Measurements from ENCODE around the gene CCDC149.

The CCDC149 gene

DNA sequence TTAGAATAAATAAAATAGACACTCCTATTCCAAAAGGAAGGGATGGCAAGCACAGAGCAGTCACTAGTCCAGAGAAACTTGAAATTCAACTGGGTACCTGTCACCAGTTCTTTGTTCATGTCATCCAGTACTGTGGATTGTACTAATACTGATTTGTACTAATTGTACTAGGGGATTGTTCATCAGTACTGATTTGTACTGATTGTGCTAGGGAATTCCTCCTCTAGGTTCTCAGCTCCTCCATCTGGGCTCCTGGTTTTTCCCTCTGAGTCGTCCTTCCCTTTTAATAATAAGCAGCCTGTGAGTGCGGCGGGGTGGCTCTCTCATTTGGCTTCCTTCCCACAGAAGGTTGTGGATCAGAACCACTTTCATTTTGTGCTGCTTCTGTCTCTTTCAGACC, 148.5 kb downstream of the CCDC149 start:
- Histone ChIP-seq H3F3A (ENCODE audit: insufficient read depth) (no peaks in the 10 kb centered on the region), H3K36me3 (ENCODE audit: low read length) (no peaks in the 10 kb centered on the region), H3K27me3 (ENCODE audit: low read length) (no peaks in the 10 kb centered on the region), H3K79me2 (ENCODE audit: insufficient read depth, low read length) (no peaks in the 10 kb centered on the region), H3K9me2 (replicated peaks; ENCODE audit: insufficient read depth, low read length) (no peaks in the 10 kb centered on the region), H3K9ac (ENCODE audit: low read length) (no peak overlapping the region), H3K4me2 (ENCODE audit: low read depth, low read length, poor library complexity, severe bottlenecking) (no peak overlapping the region), H3K27ac (ENCODE audit: low read depth, low read length) (no peak overlapping the region), H2AFZ (ENCODE audit: low read depth, low read length, severe bottlenecking) (no peak overlapping the region), H3K9me3 (ENCODE audit: insufficient read depth, low read length) (no peaks in the 10 kb centered on the region), H3K4me3 (ENCODE audit: insufficient read depth, low read length, poor library complexity, severe bottlenecking) (no peak overlapping the region), H4K20me1 (ENCODE audit: low read depth, low read length) (no peaks in the 10 kb centered on the region)
- TF ChIP-seq, protein P1, sequence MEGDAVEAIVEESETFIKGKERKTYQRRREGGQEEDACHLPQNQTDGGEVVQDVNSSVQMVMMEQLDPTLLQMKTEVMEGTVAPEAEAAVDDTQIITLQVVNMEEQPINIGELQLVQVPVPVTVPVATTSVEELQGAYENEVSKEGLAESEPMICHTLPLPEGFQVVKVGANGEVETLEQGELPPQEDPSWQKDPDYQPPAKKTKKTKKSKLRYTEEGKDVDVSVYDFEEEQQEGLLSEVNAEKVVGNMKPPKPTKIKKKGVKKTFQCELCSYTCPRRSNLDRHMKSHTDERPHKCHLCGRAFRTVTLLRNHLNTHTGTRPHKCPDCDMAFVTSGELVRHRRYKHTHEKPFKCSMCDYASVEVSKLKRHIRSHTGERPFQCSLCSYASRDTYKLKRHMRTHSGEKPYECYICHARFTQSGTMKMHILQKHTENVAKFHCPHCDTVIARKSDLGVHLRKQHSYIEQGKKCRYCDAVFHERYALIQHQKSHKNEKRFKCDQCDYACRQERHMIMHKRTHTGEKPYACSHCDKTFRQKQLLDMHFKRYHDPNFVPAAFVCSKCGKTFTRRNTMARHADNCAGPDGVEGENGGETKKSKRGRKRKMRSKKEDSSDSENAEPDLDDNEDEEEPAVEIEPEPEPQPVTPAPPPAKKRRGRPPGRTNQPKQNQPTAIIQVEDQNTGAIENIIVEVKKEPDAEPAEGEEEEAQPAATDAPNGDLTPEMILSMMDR (IDR thresholded peaks at IDR 0.05; ENCODE audit: insufficient read depth, low read length, poor library complexity, severe bottlenecking) = no peak

DNA sequence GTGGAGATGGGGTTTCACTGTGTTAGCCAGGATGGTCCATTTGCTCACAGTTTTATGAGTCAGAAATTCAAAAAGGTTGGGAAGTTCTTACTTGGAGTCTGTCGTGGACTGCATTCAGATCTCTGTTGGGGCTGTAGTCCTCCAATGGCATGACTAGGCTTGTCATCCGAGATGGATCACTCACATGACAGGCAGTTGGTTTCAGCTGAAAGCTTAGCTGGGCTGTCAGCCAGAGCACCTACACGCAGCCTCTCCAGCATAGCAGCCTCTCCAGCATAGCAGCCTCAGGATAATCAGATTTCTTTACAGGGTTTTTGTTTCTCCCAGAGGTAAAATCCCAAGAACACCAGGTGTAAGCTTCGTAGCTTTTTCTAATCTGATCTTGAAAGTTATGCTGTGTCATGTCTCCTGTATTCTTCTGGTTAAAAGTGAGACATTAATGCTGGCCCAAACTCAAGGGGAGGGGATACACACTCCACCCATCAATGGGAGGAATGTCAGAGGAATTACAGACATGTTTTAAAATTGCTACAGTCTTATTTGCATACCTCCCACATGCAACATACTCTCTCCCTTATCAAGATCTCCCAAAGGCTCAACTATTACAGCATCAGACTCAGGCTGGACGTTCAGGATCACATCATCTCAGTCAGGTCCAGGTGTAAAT, 149.1 kb downstream of the CCDC149 start:
- Histone ChIP-seq H3F3A (ENCODE audit: insufficient read depth) (no peaks in the 10 kb centered on the region), H3K9me3 (ENCODE audit: insufficient read depth, low read length) (no peaks in the 10 kb centered on the region), H3K27ac (ENCODE audit: low read depth, low read length) (no peak overlapping the region), H3K36me3 (ENCODE audit: low read length) (no peaks in the 10 kb centered on the region), H3K4me2 (ENCODE audit: low read depth, low read length, poor library complexity, severe bottlenecking) (no peak overlapping the region), H4K20me1 (ENCODE audit: low read depth, low read length) (no peaks in the 10 kb centered on the region), H3K9ac (ENCODE audit: low read length) (no peak overlapping the region), H3K9me2 (replicated peaks; ENCODE audit: insufficient read depth, low read length) (no peaks in the 10 kb centered on the region), H3K4me3 (ENCODE audit: insufficient read depth, low read length, poor library complexity, severe bottlenecking) (no peak overlapping the region), H2AFZ (ENCODE audit: low read depth, low read length, severe bottlenecking) (no peak overlapping the region), H3K27me3 (ENCODE audit: low read length) (no peaks in the 10 kb centered on the region), H3K79me2 (ENCODE audit: insufficient read depth, low read length) (no peaks in the 10 kb centered on the region)
- no peak for TF ChIP-seq EZH2phosphoT487 (conservative IDR thresholded peaks at IDR 0.05; ENCODE audit: low read length)

Data from SU-DHL-6 (cell line).